ENCODE results near the gene OCSTAMP.

- TF ChIP-seq ZNF274 (IDR thresholded peaks at IDR 0.05; ENCODE audit: insufficient read depth, insufficient read length) (no peak), EP300 (IDR thresholded peaks at IDR 0.05; ENCODE audit: borderline replicate concordance in 1 of 2, control insufficient read depth in 1 of 2, low read depth in 2 of 2, low read length in 2 of 2) (no peak), SIN3A (IDR thresholded peaks at IDR 0.05; ENCODE audit: low read depth, low read length) (no peak), YY1 (IDR thresholded peaks at IDR 0.05; ENCODE audit: low read depth, low read length) (no peak), CEBPB (IDR thresholded peaks at IDR 0.05; ENCODE audit: borderline replicate concordance in 1 of 2, low read depth in 2 of 2, low read length in 2 of 2) (no peak), SPI1 (IDR thresholded peaks at IDR 0.05; ENCODE audit: borderline replicate concordance, insufficient read depth, low read depth, low read length) (no peak)
Observed at GRCh38 chr20:46566125-46566524, 15.7 kb upstream of the OCSTAMP start.
